Neuronal stem cell (in vitro differentiated cells): ENCODE measurements around the gene CORIN.
A peak's percentile ranks its signal among the peaks of the same experiment; 100 is the strongest.
"Not testable (repeated sequence)": the region's sequence is repeated elsewhere in the genome, so short reads cannot be mapped to it uniquely, and the experiment has no call there.

Source experiments
- DNase-seq: peaks from one replicate; pipeline ENCODE4 v3.0.0-alpha.2; 2013; ENCODE audit warnings: low spot score
- H2AFZ ChIP-seq: one replicate; pipeline ENCODE4 v1.6.1; 2013; ENCODE audit warnings: mild to moderate bottlenecking, low read length, inconsistent platforms
- H2AK5ac ChIP-seq: 2 replicates; pipeline ENCODE4 v1.6.1; 2013; ENCODE audit warnings: low read depth, mild to moderate bottlenecking, inconsistent platforms, low read length, moderate library complexity, mixed read lengths
- H2BK120ac ChIP-seq: 2 replicates; pipeline ENCODE4 v1.6.1; 2013; ENCODE audit warnings: low read depth, mild to moderate bottlenecking, inconsistent platforms, low read length, moderate library complexity, mixed read lengths
- H2BK12ac ChIP-seq: one replicate; pipeline ENCODE4 v1.6.1; 2013; ENCODE audit warnings: low read length, inconsistent platforms
- H2BK15ac ChIP-seq: 2 replicates; pipeline ENCODE4 v1.6.1; 2013; ENCODE audit warnings: mild to moderate bottlenecking, low read length, inconsistent platforms, mixed read lengths
- H2BK5ac ChIP-seq: one replicate; pipeline ENCODE4 v1.6.1; 2013; ENCODE audit warnings: inconsistent platforms, mild to moderate bottlenecking, low read length, moderate library complexity
- H3K14ac ChIP-seq: one replicate; pipeline ENCODE4 v1.6.1; 2013; ENCODE audit warnings: low read length, inconsistent platforms
- H3K18ac ChIP-seq: 2 replicates; pipeline ENCODE4 v1.6.1; 2013; ENCODE audit warnings: low read length, inconsistent platforms
- H3K23ac ChIP-seq: 2 replicates; pipeline ENCODE4 v1.6.1; 2013; ENCODE audit warnings: low read depth, mild to moderate bottlenecking, mixed read lengths, low read length, inconsistent platforms; ENCODE audit not compliant: poor library complexity
- H3K27ac ChIP-seq: replicated peaks from 3 replicates; pipeline ENCODE4 v1.5.1; 2013; ENCODE audit warnings: low read length, inconsistent platforms
- H3K27me3 ChIP-seq, 3 experiments: 2 replicates each; pipeline ENCODE4 v1.6.1; 2013; ENCODE audit warnings: low read length in 3 of 3, mild to moderate bottlenecking in 2 of 3, inconsistent platforms in 1 of 3, low read depth in 1 of 3, mixed read lengths in 1 of 3, moderate library complexity in 1 of 3; ENCODE audit not compliant: control insufficient read depth in 3 of 3, insufficient read depth in 3 of 3
- H3K36me3 ChIP-seq, 2 donors: replicated peaks in 1 of 2; 2 replicates each; pipeline ENCODE4 v1.6.1; 2013; ENCODE audit warnings: low read length in 2 of 2; ENCODE audit not compliant: control insufficient read depth in 2 of 2, insufficient read depth in 2 of 2
- H3K4ac ChIP-seq: 2 replicates; pipeline ENCODE4 v1.6.1; 2013; ENCODE audit warnings: inconsistent platforms, mild to moderate bottlenecking, low read length, moderate library complexity
- H3K4me1 ChIP-seq, 2 donors: 1 replicate in 1 of 2; 2 replicates in 1 of 2; pipeline ENCODE4 v1.6.1; 2013; ENCODE audit warnings: low read length in 2 of 2, low read depth in 1 of 2; ENCODE audit not compliant: control insufficient read depth in 2 of 2, insufficient read depth in 1 of 2
- H3K4me2 ChIP-seq: one replicate; pipeline ENCODE4 v1.6.1; 2013; ENCODE audit warnings: mild to moderate bottlenecking, low read length, inconsistent platforms; ENCODE audit not compliant: insufficient read depth, poor library complexity, severe bottlenecking
- H3K4me3 ChIP-seq, 2 donors: 2 replicates each; pipeline ENCODE4 v1.5.1; 2013; ENCODE audit warnings: low read length in 2 of 2, mild to moderate bottlenecking in 2 of 2, inconsistent platforms in 1 of 2, moderate library complexity in 1 of 2
- H3K79me1 ChIP-seq: one replicate; pipeline ENCODE4 v1.6.1; 2013; ENCODE audit warnings: low read depth, mild to moderate bottlenecking, inconsistent platforms, low read length, moderate library complexity
- H3K9ac ChIP-seq: one replicate; pipeline ENCODE4 v1.6.1; 2013; ENCODE audit warnings: mild to moderate bottlenecking, low read depth, low read length, inconsistent platforms; ENCODE audit not compliant: poor library complexity
- H3K9me3 ChIP-seq, 2 donors: replicated peaks in 1 of 2; 2 replicates each; pipeline versions ENCODE3 to v1.6.1; 2013; ENCODE audit warnings: low read length in 2 of 2, mild to moderate bottlenecking in 2 of 2, inconsistent platforms in 1 of 2, low read depth in 1 of 2, mixed read lengths in 1 of 2, moderate library complexity in 1 of 2; ENCODE audit not compliant: control insufficient read depth in 2 of 2, insufficient read depth in 1 of 2
- H4K8ac ChIP-seq: one replicate; pipeline ENCODE4 v1.6.1; 2013; ENCODE audit warnings: low read depth, mild to moderate bottlenecking, inconsistent platforms, low read length, moderate library complexity
- H4K91ac ChIP-seq: one replicate; pipeline ENCODE4 v1.6.1; 2013; ENCODE audit warnings: low read length, low read depth, mild to moderate bottlenecking, inconsistent platforms; ENCODE audit not compliant: poor library complexity
- WGBS, 2 donors: extraction: QIAGEN DNeasy Blood & Tissue Kit; methylation state at CpG; one replicate each; pipeline ENCODE4 v1.1.7; 2013; ENCODE audit warnings: missing lambda C conversion rate in 2 of 2, mixed read lengths in 1 of 2; ENCODE audit not compliant: insufficient read length in 2 of 2, insufficient replicate concordance in 1 of 2; ENCODE audit errors: extremely low coverage in 2 of 2; 5-methylcytosine and 5-hydroxymethylcytosine counted together

Gene CORIN

GRCh38 chr4:47706352-47706751 is 131.5 kb downstream of the CORIN start:
- H3K27ac ChIP-seq, H2BK5ac ChIP-seq, H3K79me1 ChIP-seq, H3K9ac ChIP-seq, H2BK120ac ChIP-seq, H3K9me3 ChIP-seq, H3K4me2 ChIP-seq, DNase-seq, H3K4me3 ChIP-seq, H2BK12ac ChIP-seq, H3K18ac ChIP-seq, H4K91ac ChIP-seq, H3K14ac ChIP-seq, H2AFZ ChIP-seq, H2AK5ac ChIP-seq, H4K8ac ChIP-seq, H3K23ac ChIP-seq, H3K36me3 ChIP-seq, H2BK15ac ChIP-seq, H3K4ac ChIP-seq, H3K4me1 ChIP-seq: not testable (repeated sequence)
- no CpG with 5 or more reads among the region's 18 CpGs for WGBS, 2 donors
- H3K27me3 ChIP-seq: peaks cover 0 to 11% (median 0%) of the 10 kb centered on the region in 3 experiments

GRCh38 chr4:47705326-47705981 is 132.4 kb downstream of the CORIN start:
- no peak overlapping the region for H3K4me3 ChIP-seq
- no peak overlapping the region for H3K4me2 ChIP-seq
- H2BK5ac ChIP-seq: no peak overlapping the region
- WGBS, 2 donors: no CpG with 5 or more reads among the region's 7 CpGs
- H3K36me3 ChIP-seq: no peaks in the 10 kb centered on the region
- no peak overlapping the region for H3K14ac ChIP-seq
- no peak overlapping the region for H2AK5ac ChIP-seq
- no peak overlapping the region for H3K27ac ChIP-seq
- H3K9ac ChIP-seq: no peak overlapping the region
- H4K8ac ChIP-seq: no peak overlapping the region
- DNase-seq: no peak
- H3K9me3 ChIP-seq: peaks cover 0 to under 1% of the 10 kb centered on the region in 2 donors
- no peaks in the 10 kb centered on the region for H3K79me1 ChIP-seq
- H2BK12ac ChIP-seq: no peak overlapping the region
- H2BK15ac ChIP-seq: no peak overlapping the region
- H4K91ac ChIP-seq: no peak overlapping the region
- no peak overlapping the region for H3K4ac ChIP-seq
- H3K27me3 ChIP-seq: peaks cover 0 to 11% (median 0%) of the 10 kb centered on the region in 3 experiments
- H2BK120ac ChIP-seq: no peak overlapping the region
- no peak overlapping the region for H3K18ac ChIP-seq
- H3K4me1 ChIP-seq: no peaks in the 10 kb centered on the region
- H3K23ac ChIP-seq: no peak overlapping the region
- peak overlapping the region; percentile 50 for H2AFZ ChIP-seq

- no peak overlapping the region for H2AK5ac ChIP-seq
- no CpG with 5 or more reads among the region's 11 CpGs for WGBS, 2 donors
- no peak overlapping the region for H3K4ac ChIP-seq
- H3K27ac ChIP-seq: no peak overlapping the region
- no peak overlapping the region for H2BK120ac ChIP-seq
- H3K36me3 ChIP-seq: no peaks in the 10 kb centered on the region
- H3K14ac ChIP-seq: no peak overlapping the region
- no peak overlapping the region for H3K4me2 ChIP-seq
- H2BK12ac ChIP-seq: no peak overlapping the region
- no peak overlapping the region for H2BK15ac ChIP-seq
- H4K8ac ChIP-seq: no peak overlapping the region
- H3K9ac ChIP-seq: no peak overlapping the region
- H3K4me3 ChIP-seq: no peak overlapping the region
- DNase-seq: peak; percentile 42
- H3K9me3 ChIP-seq: no peaks in the 10 kb centered on the region
- H2BK5ac ChIP-seq: no peak overlapping the region
- H3K4me1 ChIP-seq: no peaks in the 10 kb centered on the region
- H3K23ac ChIP-seq: no peak overlapping the region
- H3K18ac ChIP-seq: no peak overlapping the region
- H3K79me1 ChIP-seq: no peaks in the 10 kb centered on the region
- H4K91ac ChIP-seq: no peak overlapping the region
- H2AFZ ChIP-seq: peak overlapping the region; percentile 50
- peaks cover 0 to 11% (median 0%) of the 10 kb centered on the region in 3 experiments for H3K27me3 ChIP-seq
Observed at GRCh38 chr4:47704693-47705325, 133.1 kb downstream of the CORIN start.

GRCh38 chr4:47703956-47704355 is 133.9 kb downstream of the CORIN start:
- no peak overlapping the region for H2BK12ac ChIP-seq
- no peak overlapping the region for H2BK120ac ChIP-seq
- H3K9ac ChIP-seq: no peak overlapping the region
- no peak overlapping the region for H3K4me3 ChIP-seq
- H3K9me3 ChIP-seq: no peaks in the 10 kb centered on the region
- no peak overlapping the region for H3K14ac ChIP-seq
- H3K27me3 ChIP-seq: peaks cover 0 to 11% (median 0%) of the 10 kb centered on the region in 3 experiments
- no peak overlapping the region for H3K27ac ChIP-seq
- DNase-seq: no peak
- no peak overlapping the region for H3K4ac ChIP-seq
- H2AFZ ChIP-seq: no peak overlapping the region
- H4K91ac ChIP-seq: no peak overlapping the region
- no peak overlapping the region for H2AK5ac ChIP-seq
- no peaks in the 10 kb centered on the region for H3K4me1 ChIP-seq
- H3K23ac ChIP-seq: no peak overlapping the region
- no CpG with 5 or more reads among the region's 7 CpGs for WGBS, 2 donors
- H2BK15ac ChIP-seq: no peak overlapping the region
- no peak overlapping the region for H2BK5ac ChIP-seq
- no peaks in the 10 kb centered on the region for H3K79me1 ChIP-seq
- no peak overlapping the region for H3K4me2 ChIP-seq
- no peaks in the 10 kb centered on the region for H3K36me3 ChIP-seq
- H3K18ac ChIP-seq: no peak overlapping the region
- H4K8ac ChIP-seq: no peak overlapping the region
